K562 (cell line): ENCODE results near the gene FN3K. TPM values are rescaled to one million over a fixed set of nuclear protein-coding genes. Genes with fewer than 3 reads are reported as not detected.

Experiments
- BRF1 ChIP-seq: IDR thresholded peaks from 3 replicates; pipeline ENCODE4 v1.6.1; 2011; ENCODE audit warnings: borderline replicate concordance, mild to moderate bottlenecking; ENCODE audit not compliant: insufficient read length; ENCODE audit errors: extremely low read depth
- CREB1 ChIP-seq, 2 experiments: sonication (generic) in 1 of 2; formaldehyde crosslinking in 1 of 2; IDR thresholded peaks; 2 replicates each; pipeline versions ENCODE4 v1.6.1 to v1.8.0; 2012 to 2022; ENCODE audit warnings: inconsistent platforms in 1 of 2, mild to moderate bottlenecking in 1 of 2, missing genetic modification reagents in 1 of 2, moderate library complexity in 1 of 2
- CREB3 ChIP-seq: fragments of 450-650 bp; conservative IDR thresholded peaks from 2 replicates; pipeline ENCODE4 v1.6.1; 2016; ENCODE audit warnings: missing genetic modification characterization, low read depth, mild to moderate bottlenecking, missing compliant biosample characterization, moderate library complexity
- FOXK1 ChIP-seq: sonication (generic); formaldehyde crosslinking; IDR thresholded peaks from 2 replicates; pipeline ENCODE4 v1.8.0; 2022; ENCODE audit warnings: missing genetic modification reagents, mild to moderate bottlenecking, borderline replicate concordance
- HMG20B ChIP-seq: fragments of 250-450 bp; sonication (Bioruptor Pico); IDR thresholded peaks from 2 replicates; pipeline ENCODE4 v1.5.0; 2021; ENCODE audit warnings: mild to moderate bottlenecking
- KLF1 ChIP-seq: fragments of 450-650 bp; IDR thresholded peaks from 2 replicates; pipeline ENCODE4 v1.6.1; 2016; ENCODE audit warnings: missing genetic modification characterization, missing compliant biosample characterization
- NCOA1 ChIP-seq: fragments of 450-650 bp; IDR thresholded peaks from 2 replicates; pipeline ENCODE4 v1.6.1; 2016; ENCODE audit warnings: low read depth
- NCOR1 ChIP-seq: fragments of 450-650 bp; IDR thresholded peaks from 2 replicates; pipeline ENCODE4 v1.6.1; 2016; ENCODE audit warnings: mild to moderate bottlenecking, moderate library complexity
- NFRKB ChIP-seq: fragments of 450-650 bp; IDR thresholded peaks from 2 replicates; pipeline ENCODE4 v1.6.1; 2016; ENCODE audit warnings: low read depth
- NFXL1 ChIP-seq: fragments of 450-650 bp; formaldehyde crosslinking; IDR thresholded peaks from 2 replicates; pipeline ENCODE4 v1.4.0; 2021; ENCODE audit warnings: mild to moderate bottlenecking
- NR2C2 ChIP-seq, 2 experiments: fragments of 200-800 bp in 1 of 2; sonication (Bioruptor generic) in 1 of 2; sonication (generic) in 1 of 2; formaldehyde crosslinking in 1 of 2; IDR thresholded peaks; 2 replicates each; pipeline versions ENCODE4 v1.6.1 to v1.8.0; 2016 to 2022; ENCODE audit warnings: mild to moderate bottlenecking in 1 of 2, missing compliant biosample characterization in 1 of 2, missing genetic modification characterization in 1 of 2, missing genetic modification reagents in 1 of 2
- PBX2 ChIP-seq, 2 experiments: IDR thresholded peaks in 1 of 2; conservative IDR thresholded peaks in 1 of 2; 2 replicates each; pipeline ENCODE4 v1.6.1; 2016; ENCODE audit warnings: low read depth in 2 of 2, mild to moderate bottlenecking in 1 of 2, missing compliant biosample characterization in 1 of 2, missing genetic modification characterization in 1 of 2, moderate library complexity in 1 of 2
- SNAPC5 ChIP-seq: fragments of 250-450 bp; sonication (Bioruptor Pico); IDR thresholded peaks from 2 replicates; pipeline ENCODE4 v1.8.0; 2021; ENCODE audit warnings: moderate library complexity, mild to moderate bottlenecking, inconsistent platforms
- TCF15 ChIP-seq: fragments of 250-450 bp; sonication (Bioruptor Pico); IDR thresholded peaks from 2 replicates; pipeline ENCODE4 v1.8.0; 2022; ENCODE audit warnings: moderate library complexity, mild to moderate bottlenecking, inconsistent platforms
- THRB ChIP-seq: fragments of 450-650 bp; formaldehyde crosslinking; conservative IDR thresholded peaks from 2 replicates; pipeline ENCODE4 v1.4.0; 2022; ENCODE audit warnings: mild to moderate bottlenecking, missing genetic modification characterization
- TRIM28 ChIP-seq: fragments of 450-650 bp; IDR thresholded peaks from 2 replicates; pipeline ENCODE4 v1.6.1; 2017
- ZBTB5 ChIP-seq: fragments of 450-650 bp; IDR thresholded peaks from 2 replicates; pipeline ENCODE4 v1.6.1; 2017; ENCODE audit warnings: antibody characterized with exemption
- ZNF274 ChIP-seq: IDR thresholded peaks from 2 replicates; pipeline ENCODE4 v1.6.1; 2011; ENCODE audit warnings: low read depth, mild to moderate bottlenecking, low read length, moderate library complexity, borderline replicate concordance
- ZNF785 ChIP-seq: fragments of 250-450 bp; sonication (Bioruptor Pico); IDR thresholded peaks from 2 replicates; pipeline ENCODE4 v1.4.0; 2020; ENCODE audit warnings: mild to moderate bottlenecking
- polyA plus RNA-seq, 8 experiments: library from polyadenylated mRNA; depleted of rRNA in 4 of 8; stranded (reverse) in 5 of 8; unstranded in 3 of 8; fragments of >200 nt; fragmentation: Nextera tagmentation in 2 of 8; fragmentation: Illumina TruSeq in 1 of 8; extraction: Ambion mirVana in 2 of 8; extraction: Trizol in 1 of 8; gene quantifications; 2 replicates each; pipeline versions ENCODE4 v1.2.1 to v1.2.3, GENCODE V29; 2011 to 2014; ENCODE audit warnings: inconsistent platforms in 1 of 8, missing spikeins in 1 of 8
- total RNA-seq, 7 experiments: library from RNA; depleted of rRNA in 6 of 7; stranded (reverse); fragments of >200 nt in 6 of 7; fragmentation: Illumina TruSeq in 2 of 7; extraction: Trizol in 2 of 7; gene quantifications; 2 replicates each; pipeline versions ENCODE4 v1.2.1 to v1.2.3, GENCODE V29; 2011 to 2021; ENCODE audit warnings: low replicate concordance in 1 of 7

The FN3K gene
- total and polyA plus RNA-seq, 9 of the 15 experiments (the other 6 are each of a cell fraction or from before 2014, with no cell fraction given), result 0.08 to 22.7 (median 3.8) TPM

- no peak for TF ChIP-seq THRB
- TF ChIP-seq FOXK1 (CRISPR knock-in tag), result no peak
- TF ChIP-seq TCF15 (CRISPR knock-in tag), result no peak
- TF ChIP-seq BRF1, result no peak
- TF ChIP-seq ZNF274, result no peak
- TF ChIP-seq HMG20B, result no peak
- no peak for TF ChIP-seq NCOA1
- no peak for TF ChIP-seq ZNF785
- no peak for TF ChIP-seq KLF1 (tag)
- TF ChIP-seq SNAPC5 (CRISPR knock-in tag), result no peak
- no peak for TF ChIP-seq TRIM28
- TF ChIP-seq PBX2 (CRISPR knock-in tag; IDR thresholded peaks at IDR 0.05; ENCODE audit: low read depth), result peak; percentile 42; the same call in 1 of the 2 replicates
- TF ChIP-seq PBX2 (tag; conservative IDR thresholded peaks at IDR 0.05; ENCODE audit: low read depth), result peak; percentile 95
- no peak for TF ChIP-seq CREB3 (tag)
- no peak for TF ChIP-seq NFXL1 (CRISPR knock-in tag)
- TF ChIP-seq ZBTB5, result no peak
- TF ChIP-seq NCOR1, result no peak
- no peak for TF ChIP-seq CREB1 (IDR thresholded peaks at IDR 0.05)
- no peak for TF ChIP-seq CREB1 (CRISPR knock-in tag; IDR thresholded peaks at IDR 0.05)
- TF ChIP-seq NR2C2 (CRISPR knock-in tag; IDR thresholded peaks at IDR 0.05), result no peak
- no peak for TF ChIP-seq NR2C2 (tag; IDR thresholded peaks at IDR 0.05)
- no peak for TF ChIP-seq NFRKB
Measured at GRCh38 chr17:82754297-82755208, 19.1 kb downstream of the FN3K start (continued).
